IMR-90 (cell line): ENCODE results near the gene PEX14. TPM values are rescaled to one million over a fixed set of nuclear protein-coding genes. Genes with fewer than 3 reads are reported as not detected.

Source experiments
- ATAC-seq: fragments of 200-7000 bp; cut with Tn5 transposase; 2 replicates; pipeline ENCODE4 v1.9.1; 2020; ENCODE audit warnings: low read depth, mild to moderate bottlenecking, moderate library complexity
- BruUV-seq: library from RNA; stranded (reverse); fragments of 400-500 nt; replicated peaks from 2 replicates; lab custom pipeline; 2021; lab: Mats Ljungman, UMichigan
- CTCF ChIA-PET: fragments of 300-600 bp; formaldehyde crosslinking; extraction: SDS; loops from one replicate; lab custom pipeline; 2021; ENCODE audit warnings: antibody characterized with exemption; lab: Yijun Ruan, JAX
- POLR2A ChIA-PET: fragments of 300-600 bp; sonication (Branson Sonifier 250); formaldehyde crosslinking; loops from one replicate; lab custom pipeline; 2022; ENCODE audit warnings: antibody characterized with exemption; ENCODE audit not compliant: unreplicated experiment; lab: Charles Lee
- DNase-seq: peaks from one replicate; pipeline ENCODE4 v3.0.0; 2013
- H2AFZ ChIP-seq: replicated peaks from 2 replicates; pipeline ENCODE3; 2013; ENCODE audit warnings: low read length, mild to moderate bottlenecking; ENCODE audit not compliant: poor library complexity
- H2AK5ac ChIP-seq: 2 replicates; pipeline ENCODE4 v1.6.1; 2013; ENCODE audit warnings: low read depth, low read length, inconsistent platforms
- H2AK9ac ChIP-seq: replicated peaks from 2 replicates; pipeline ENCODE3; 2013; ENCODE audit warnings: mild to moderate bottlenecking, low read depth, low read length, moderate library complexity; ENCODE audit not compliant: poor library complexity
- H2BK120ac ChIP-seq: 2 replicates; pipeline ENCODE4 v1.6.1; 2013; ENCODE audit warnings: low read depth, low read length, inconsistent platforms
- H2BK15ac ChIP-seq: 3 replicates; pipeline ENCODE4 v1.6.1; 2013; ENCODE audit warnings: low read depth, low read length, inconsistent platforms
- H2BK20ac ChIP-seq: 2 replicates; pipeline ENCODE4 v1.6.1; 2013; ENCODE audit warnings: low read depth, mild to moderate bottlenecking, inconsistent platforms, low read length, moderate library complexity
- H2BK5ac ChIP-seq: 2 replicates; pipeline ENCODE4 v1.6.1; 2013; ENCODE audit warnings: mild to moderate bottlenecking, low read depth, low read length, inconsistent platforms; ENCODE audit not compliant: poor library complexity, severe bottlenecking
- H3K14ac ChIP-seq: replicated peaks from 2 replicates; pipeline ENCODE4 v1.6.1; 2013; ENCODE audit warnings: low read depth, low read length, inconsistent platforms
- H3K18ac ChIP-seq: 2 replicates; pipeline ENCODE4 v1.6.1; 2013; ENCODE audit warnings: low read depth, low read length, control low read depth
- H3K23ac ChIP-seq: 2 replicates; pipeline ENCODE4 v1.6.1; 2013; ENCODE audit warnings: low read depth, low read length, inconsistent platforms
- H3K27ac ChIP-seq: 2 replicates; pipeline ENCODE4 v1.5.1; 2013; ENCODE audit warnings: mild to moderate bottlenecking, control low read depth, low read length; ENCODE audit not compliant: insufficient read depth
- H3K27me3 ChIP-seq: 2 replicates; pipeline ENCODE4 v1.6.1; 2013; ENCODE audit warnings: low read length; ENCODE audit not compliant: control insufficient read depth, insufficient read depth
- H3K36me3 ChIP-seq: 2 replicates; pipeline ENCODE4 v1.6.1; 2013; ENCODE audit warnings: low read length, mixed read lengths; ENCODE audit not compliant: control insufficient read depth, insufficient read depth
- H3K4ac ChIP-seq: 2 replicates; pipeline ENCODE4 v1.6.1; 2013; ENCODE audit warnings: low read depth, low read length, inconsistent platforms
- H3K4me1 ChIP-seq: 2 replicates; pipeline ENCODE4 v1.6.1; 2013; ENCODE audit warnings: low read length, mixed read lengths; ENCODE audit not compliant: control insufficient read depth, insufficient read depth
- H3K4me2 ChIP-seq: 2 replicates; pipeline ENCODE4 v1.6.1; 2013; ENCODE audit warnings: low read depth, mild to moderate bottlenecking, control low read depth, low read length, moderate library complexity
- H3K4me3 ChIP-seq: 2 replicates; pipeline ENCODE4 v1.5.1; 2013; ENCODE audit warnings: low read depth, mild to moderate bottlenecking, control low read depth, low read length, moderate library complexity; ENCODE audit not compliant: insufficient read depth
- H3K56ac ChIP-seq: 2 replicates; pipeline ENCODE4 v1.6.1; 2013; ENCODE audit warnings: low read length, inconsistent platforms; ENCODE audit not compliant: insufficient read depth; ENCODE audit errors: extremely low read depth
- H3K79me1 ChIP-seq, 2 experiments: 2 replicates each; pipeline ENCODE4 v1.6.1; 2013; ENCODE audit warnings: low read length in 2 of 2, inconsistent platforms in 1 of 2, low read depth in 1 of 2
- H3K9ac ChIP-seq: 2 replicates; pipeline ENCODE4 v1.6.1; 2013; ENCODE audit warnings: low read depth, low read length, control low read depth
- H3K9me1 ChIP-seq: 2 replicates; pipeline ENCODE4 v1.6.1; 2013; ENCODE audit warnings: low read length, inconsistent platforms; ENCODE audit not compliant: insufficient read depth
- H3K9me3 ChIP-seq: 2 replicates; pipeline ENCODE4 v1.6.1; 2013; ENCODE audit warnings: low read length; ENCODE audit not compliant: control insufficient read depth, insufficient read depth
- H4K20me1 ChIP-seq: 2 replicates; pipeline ENCODE4 v1.6.1; 2013; ENCODE audit warnings: low read length, inconsistent platforms; ENCODE audit not compliant: insufficient read depth
- H4K5ac ChIP-seq: 2 replicates; pipeline ENCODE4 v1.6.1; 2013; ENCODE audit warnings: mild to moderate bottlenecking, low read depth, low read length, control low read depth
- H4K8ac ChIP-seq, 2 experiments: 2 replicates each; pipeline ENCODE4 v1.6.1; 2013; ENCODE audit warnings: low read depth in 2 of 2, low read length in 2 of 2, control low read depth in 1 of 2, inconsistent platforms in 1 of 2
- H4K91ac ChIP-seq: 2 replicates; pipeline ENCODE4 v1.6.1; 2013; ENCODE audit warnings: low read depth, low read length, inconsistent platforms; ENCODE audit not compliant: insufficient read depth
- BHLHE40 ChIP-seq: fragments of 150-350 bp; IDR thresholded peaks from 2 replicates; pipeline ENCODE4 v1.6.1; 2016; ENCODE audit warnings: mild to moderate bottlenecking, low read depth, low read length
- CEBPB ChIP-seq: IDR thresholded peaks from 2 replicates; pipeline ENCODE4 v1.6.1; 2012; ENCODE audit warnings: low read depth, low read length, improper control_type of control experiment
- CHD1 ChIP-seq: IDR thresholded peaks from 2 replicates; pipeline ENCODE4 v1.6.1; 2012; ENCODE audit warnings: low read depth, low read length, improper control_type of control experiment
- CTCF ChIP-seq: conservative IDR thresholded peaks from 2 replicates; pipeline ENCODE4 v1.5.1; 2012; ENCODE audit warnings: mild to moderate bottlenecking, low read depth, low read length, improper control_type of control experiment
- ELK1 ChIP-seq: fragments of 150-350 bp; IDR thresholded peaks from 2 replicates; pipeline ENCODE4 v1.6.1; 2016; ENCODE audit warnings: low read depth, mild to moderate bottlenecking, low read length, moderate library complexity, borderline replicate concordance
- FOS ChIP-seq: fragments of 150-350 bp; IDR thresholded peaks from 2 replicates; pipeline ENCODE4 v1.6.1; 2016; ENCODE audit warnings: low read depth, low read length
- MAFK ChIP-seq: IDR thresholded peaks from 2 replicates; pipeline ENCODE4 v1.6.1; 2012; ENCODE audit warnings: low read depth, low read length, improper control_type of control experiment
- MAZ ChIP-seq: IDR thresholded peaks from 2 replicates; pipeline ENCODE4 v1.6.1; 2012; ENCODE audit warnings: low read depth, mild to moderate bottlenecking, low read length, improper control_type of control experiment, moderate library complexity, borderline replicate concordance
- MXI1 ChIP-seq: IDR thresholded peaks from 2 replicates; pipeline ENCODE4 v1.6.1; 2012; ENCODE audit warnings: low read depth, mild to moderate bottlenecking, low read length, moderate library complexity, borderline replicate concordance
- NFE2L2 ChIP-seq: fragments of 150-350 bp; IDR thresholded peaks from 2 replicates; pipeline ENCODE4 v1.6.1; 2016; ENCODE audit warnings: low read depth, mild to moderate bottlenecking, low read length
- POLR2A ChIP-seq: IDR thresholded peaks from 2 replicates; pipeline ENCODE4 v1.6.1; 2012; ENCODE audit warnings: mild to moderate bottlenecking, low read depth, low read length
- RAD21 ChIP-seq: IDR thresholded peaks from 2 replicates; pipeline ENCODE4 v1.6.1; 2012; ENCODE audit warnings: low read length, improper control_type of control experiment
- RCOR1 ChIP-seq: IDR thresholded peaks from 2 replicates; pipeline ENCODE4 v1.6.1; 2012; ENCODE audit warnings: mild to moderate bottlenecking, low read length, improper control_type of control experiment; ENCODE audit not compliant: insufficient replicate concordance
- RFX5 ChIP-seq: IDR thresholded peaks from 2 replicates; pipeline ENCODE4 v1.8.0; 2012; ENCODE audit warnings: low read depth, mild to moderate bottlenecking, low read length, moderate library complexity
- SMC3 ChIP-seq: fragments of 150-350 bp; IDR thresholded peaks from 2 replicates; pipeline ENCODE4 v1.6.1; 2016; ENCODE audit warnings: low read depth, mild to moderate bottlenecking, antibody characterized with exemption, low read length, moderate library complexity
- USF2 ChIP-seq: fragments of 150-350 bp; IDR thresholded peaks from 2 replicates; pipeline ENCODE4 v1.6.1; 2017; ENCODE audit warnings: mild to moderate bottlenecking, antibody characterized with exemption, low read length, low read depth
- WGBS, 2 experiments: methylation state at CpG; one replicate each; pipeline versions ENCODE4 v1.1.5 to v1.1.7; 2013; ENCODE audit warnings: missing lambda C conversion rate in 2 of 2; ENCODE audit not compliant: insufficient read length in 1 of 2; ENCODE audit errors: extremely low coverage in 2 of 2; 5-methylcytosine and 5-hydroxymethylcytosine counted together
- dilution Hi-C: fragments of 300-500 bp; cut with HindIII; formaldehyde crosslinking; loops from one replicate; pipeline ENCODE4 v1.14.3; 2018; ENCODE audit warnings: low sequenced_read_pairs; ENCODE audit not compliant: unreplicated experiment
- in situ Hi-C: fragments of 300-500 bp; cut with MboI; formaldehyde crosslinking; loops from 3 replicates; pipeline ENCODE4 v1.14.3; 2019; ENCODE audit warnings: low sequenced_read_pairs, inconsistent platforms, mixed read lengths
- intact Hi-C: fragments of 100-400 bp; cut with micrococcal nuclease; formaldehyde crosslinking; loops from 2 replicates; pipeline ENCODE4 v1.10.0; 2022
- polyA plus RNA-seq, 3 experiments: library from polyadenylated mRNA; depleted of rRNA; stranded (reverse); fragments of >200 nt; gene quantifications; 2 replicates each; pipeline ENCODE4 v1.2.3, GENCODE V29; 2012; ENCODE audit warnings: low replicate concordance in 1 of 3
- total RNA-seq: library from RNA; depleted of rRNA; stranded (reverse); fragments of >200 nt; gene quantifications from 2 replicates; pipeline ENCODE4 v1.2.3, GENCODE V29; 2012

PEX14 gene
- total and polyA plus RNA-seq, 2 of the 4 experiments (the other 2 are of a cell fraction), result 9.5 to 22.5 TPM

- dilution Hi-C loops, result no loop called here
- POLR2A ChIA-PET, result no interaction called here
Measured at GRCh38 chr1:10622910-10623685, 148.3 kb downstream of the PEX14 start.

More at GRCh38 chr1:10622910-10623685, 148.3 kb downstream of the PEX14 start:
- 0 out of 4 replicates have a peak, but pooled peaks cover 0 to 1% of the 10 kb centered on the region in 2 experiments for H3K79me1 ChIP-seq
- no peak overlapping the region for H2BK5ac ChIP-seq
- H3K9ac ChIP-seq, result no peak overlapping the region
- CTCF ChIA-PET, result no interaction called here
- no peak for TF ChIP-seq USF2
- TF ChIP-seq RCOR1, result no peak
- TF ChIP-seq MAZ, result no peak
- TF ChIP-seq CEBPB, result no peak
- no peak for TF ChIP-seq POLR2A
- TF ChIP-seq MAFK, result no peak
- no peak for TF ChIP-seq RAD21
- no peak for TF ChIP-seq SMC3
- no peak for TF ChIP-seq FOS
- no peak for TF ChIP-seq ELK1
- no peak for TF ChIP-seq NFE2L2
- no peak for TF ChIP-seq CHD1
- TF ChIP-seq CTCF, result no peak
- TF ChIP-seq RFX5, result no peak
- no peak for TF ChIP-seq BHLHE40
- no peak for TF ChIP-seq MXI1
- no peak overlapping the region for H3K27ac ChIP-seq
- no peak overlapping the region for H3K18ac ChIP-seq
- no peak for DNase-seq
- H2AK5ac ChIP-seq, result no peak overlapping the region
- H2AFZ ChIP-seq, result no peak overlapping the region
- no peaks in the 10 kb centered on the region for H3K9me3 ChIP-seq
- no peak overlapping the region for H4K91ac ChIP-seq
- no peak overlapping the region for H2BK120ac ChIP-seq
- no peak overlapping the region for H4K5ac ChIP-seq
- H4K20me1 ChIP-seq, result no peaks in the 10 kb centered on the region
- H2AK9ac ChIP-seq, result no peak overlapping the region
- H3K4me2 ChIP-seq, result no peak overlapping the region
- peaks cover 23% of the 10 kb centered on the region for H3K36me3 ChIP-seq
- no peak overlapping the region for H3K14ac ChIP-seq
- no peak overlapping the region for H3K23ac ChIP-seq
- in situ Hi-C loops (no loop called here), intact Hi-C loops (no loop called here)
- H3K56ac ChIP-seq, result no peak overlapping the region
- ATAC-seq, result no peak
- H3K4me1 ChIP-seq, result no peaks in the 10 kb centered on the region
- H4K8ac ChIP-seq, result no peak overlapping the region
- H3K4me3 ChIP-seq, result no peak overlapping the region
- no peaks in the 10 kb centered on the region for H3K27me3 ChIP-seq
- whole genome bisulfite sequencing, 2 experiments, result 88% methylated on average over 8 of the region's 24 CpGs; no CpG with 5 or more reads in 1 of the 2 experiments
- no peak overlapping the region for H2BK15ac ChIP-seq
- BruUV-seq, result no TSS peak
- no peak overlapping the region for H2BK20ac ChIP-seq
- no peaks in the 10 kb centered on the region for H3K9me1 ChIP-seq
- H3K4ac ChIP-seq, result no peak overlapping the region
